ENCODE data around the gene BARX1.

GRCh38 chr9:93947409-93948070 lies 7.6 kb downstream of the BARX1 start:
- no peak for TF ChIP-seq CTCF (IDR thresholded peaks at IDR 0.05)
- no peak for TF ChIP-seq POLR2AphosphoS5 (IDR thresholded peaks at IDR 0.05)
- TF ChIP-seq POLR2A (IDR thresholded peaks at IDR 0.05), result no peak
